Lower lobe of right lung (tissue), 2 donors: ENCODE measurements around the gene MMP14. TPM values are rescaled to one million over a fixed set of nuclear protein-coding genes. Genes with fewer than 3 reads are reported as not detected.
A peak's percentile ranks its signal among the peaks of the same experiment; 100 is the strongest.

Experiments
- ATAC-seq, 2 donors: fragments of 200-7000 bp; cut with Tn5 transposase; one replicate each; pipeline ENCODE4 v1.9.1; 2020 to 2022; ENCODE audit warnings: mild to moderate bottlenecking in 2 of 2, moderate library complexity in 2 of 2
- DNase-seq: peaks from one replicate; pipeline ENCODE4 v3.0.0-alpha.2; 2020
- H3K27ac ChIP-seq: fragments of 200-600 bp; one replicate; pipeline ENCODE4 v1.8.0; 2022
- H3K27me3 ChIP-seq: fragments of 200-600 bp; one replicate; pipeline ENCODE4 v1.8.0; 2022; ENCODE audit warnings: low read depth
- H3K36me3 ChIP-seq: fragments of 200-600 bp; one replicate; pipeline ENCODE4 v1.8.0; 2022; ENCODE audit warnings: mild to moderate bottlenecking
- H3K4me1 ChIP-seq: fragments of 200-600 bp; one replicate; pipeline ENCODE4 v1.8.0; 2022
- H3K4me3 ChIP-seq: fragments of 200-600 bp; one replicate; pipeline ENCODE4 v1.8.0; 2022; ENCODE audit warnings: mild to moderate bottlenecking
- H3K9me3 ChIP-seq: fragments of 200-600 bp; one replicate; pipeline ENCODE4 v1.8.0; 2022
- CTCF ChIP-seq: fragments of 200-600 bp; IDR thresholded peaks from one replicate; pipeline ENCODE4 v1.8.0; 2022; ENCODE audit warnings: antibody characterized with exemption, mild to moderate bottlenecking
- intact Hi-C: fragments of 100-400 bp; cut with DNase I; formaldehyde crosslinking; loops from one replicate; pipeline ENCODE4 v1.11.0; 2022
- total RNA-seq: library from RNA; stranded (reverse); fragmentation: NEBNext Ultra II Directional; extraction: Animal tissue kit (Norgen Biotek cat#: 25700); gene quantifications from one replicate; pipeline ENCODE4 v1.2.1, GENCODE V29; 2021
- donor health status: DM: no; HTN: yes; CAD: no; lungs with severe emphysema.

MMP14 gene
- total RNA-seq, 1 donor from 2014 or later = 124 TPM

DNA sequence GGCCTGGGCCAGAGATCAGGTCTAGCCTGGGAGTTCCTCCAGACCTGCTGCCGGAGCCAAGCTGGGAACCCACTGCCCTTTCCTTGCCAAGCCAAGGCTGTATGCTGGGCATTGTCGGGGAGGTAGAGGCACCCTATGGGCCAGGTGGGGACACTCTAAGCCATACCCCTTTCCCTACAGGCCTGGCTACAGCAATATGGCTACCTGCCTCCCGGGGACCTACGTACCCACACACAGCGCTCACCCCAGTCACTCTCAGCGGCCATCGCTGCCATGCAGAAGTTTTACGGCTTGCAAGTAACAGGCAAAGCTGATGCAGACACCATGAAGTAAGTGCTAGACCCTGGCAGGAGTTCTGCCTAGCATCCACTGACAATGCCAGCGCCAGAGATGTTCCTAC lies 4.9 kb downstream of the MMP14 start:
- DNase-seq (peak; percentile 31), ATAC-seq (no peak)
- H3K4me1 ChIP-seq = peaks cover 40% of the 10 kb centered on the region
- peaks cover 56% of the 10 kb centered on the region for H3K36me3 ChIP-seq
- TF ChIP-seq CTCF = no peak
- intact Hi-C loops = no loop called here
- H3K4me3 ChIP-seq = no peak overlapping the region
- H3K27ac ChIP-seq = no peak overlapping the region
- no peaks in the 10 kb centered on the region for H3K27me3 ChIP-seq
- no peaks in the 10 kb centered on the region for H3K9me3 ChIP-seq

- Histone ChIP-seq H3K4me3 (no peak overlapping the region), H3K4me1 (peaks cover 45% of the 10 kb centered on the region), H3K27ac (no peak overlapping the region), H3K27me3 (no peaks in the 10 kb centered on the region), H3K36me3 (peaks cover 60% of the 10 kb centered on the region), H3K9me3 (no peaks in the 10 kb centered on the region)
- intact Hi-C loops = no loop called here
- DNase-seq (peak; percentile 15), ATAC-seq (no peak)
- TF ChIP-seq CTCF = no peak
Observed at GRCh38 chr14:22841769-22842168, 5.4 kb downstream of the MMP14 start.

DNA sequence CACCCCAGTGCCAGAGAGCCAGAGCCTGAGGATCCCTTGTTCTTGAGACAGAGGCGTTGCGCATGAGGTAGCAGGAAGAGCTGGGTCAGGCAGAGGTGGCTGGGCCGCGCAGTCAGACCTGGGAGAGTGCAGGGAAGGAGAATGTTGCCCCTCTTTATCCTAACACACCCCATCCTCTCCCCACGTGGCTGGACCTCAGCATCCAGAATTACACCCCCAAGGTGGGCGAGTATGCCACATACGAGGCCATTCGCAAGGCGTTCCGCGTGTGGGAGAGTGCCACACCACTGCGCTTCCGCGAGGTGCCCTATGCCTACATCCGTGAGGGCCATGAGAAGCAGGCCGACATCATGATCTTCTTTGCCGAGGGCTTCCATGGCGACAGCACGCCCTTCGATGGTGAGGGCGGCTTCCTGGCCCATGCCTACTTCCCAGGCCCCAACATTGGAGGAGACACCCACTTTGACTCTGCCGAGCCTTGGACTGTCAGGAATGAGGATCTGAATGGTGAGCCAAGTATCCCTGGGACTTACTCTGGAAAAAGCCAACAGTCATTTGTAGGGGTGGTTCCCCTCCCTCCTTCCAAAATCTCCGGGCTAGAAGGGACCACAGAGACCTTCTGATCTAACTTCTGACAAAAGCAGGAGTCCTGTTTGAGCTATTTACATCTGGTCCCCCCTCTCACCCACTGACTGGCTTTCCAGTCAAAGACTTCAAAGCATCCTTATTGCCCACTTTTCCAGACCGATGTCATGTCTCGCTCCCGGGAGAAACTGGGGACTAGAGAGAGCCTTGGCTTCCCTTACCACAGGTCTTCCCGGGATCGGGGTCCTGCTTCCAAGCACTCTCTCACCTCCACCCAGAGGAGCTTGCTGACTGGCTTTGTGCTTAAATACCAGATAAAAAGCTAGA lies 6.1 kb downstream of the MMP14 start:
- peaks cover 64% of the 10 kb centered on the region for H3K36me3 ChIP-seq
- H3K9me3 ChIP-seq = no peaks in the 10 kb centered on the region
- no peak overlapping the region for H3K4me3 ChIP-seq
- H3K27ac ChIP-seq = no peak overlapping the region
- TF ChIP-seq CTCF = no peak
- peak; percentile 36 for DNase-seq
- H3K4me1 ChIP-seq = peaks cover 51% of the 10 kb centered on the region
- H3K27me3 ChIP-seq = no peaks in the 10 kb centered on the region
- no peak for ATAC-seq
- intact Hi-C loops = no loop called here

DNA sequence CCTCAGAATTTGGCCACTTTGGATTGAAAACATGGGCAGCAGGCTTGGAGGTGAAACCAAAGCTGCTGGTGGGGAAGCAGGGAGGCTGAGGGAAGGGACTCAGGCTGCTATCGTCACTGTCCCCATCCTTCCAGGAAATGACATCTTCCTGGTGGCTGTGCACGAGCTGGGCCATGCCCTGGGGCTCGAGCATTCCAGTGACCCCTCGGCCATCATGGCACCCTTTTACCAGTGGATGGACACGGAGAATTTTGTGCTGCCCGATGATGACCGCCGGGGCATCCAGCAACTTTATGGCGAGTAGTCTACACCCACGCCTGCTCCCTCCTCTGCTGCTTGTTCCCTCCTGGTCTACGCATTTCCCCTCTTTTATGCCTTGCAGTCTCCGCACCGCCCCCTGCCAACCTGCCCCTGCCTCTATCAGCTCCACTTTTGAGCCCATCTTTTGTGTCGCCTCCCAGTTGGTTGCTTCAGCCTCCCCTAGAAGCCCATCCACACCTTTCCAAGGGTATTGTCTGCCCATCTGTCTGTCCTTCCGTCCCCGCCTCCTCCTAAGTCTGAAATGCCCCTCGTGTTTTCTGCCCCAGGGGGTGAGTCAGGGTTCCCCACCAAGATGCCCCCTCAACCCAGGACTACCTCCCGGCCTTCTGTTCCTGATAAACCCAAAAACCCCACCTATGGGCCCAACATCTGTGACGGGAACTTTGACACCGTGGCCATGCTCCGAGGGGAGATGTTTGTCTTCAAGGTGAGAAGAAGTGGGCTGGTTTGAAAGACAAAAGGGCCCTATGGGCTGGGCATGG lies 6.9 kb downstream of the MMP14 start:
- Histone ChIP-seq H3K4me1 (peaks cover 53% of the 10 kb centered on the region), H3K36me3 (peaks cover 64% of the 10 kb centered on the region), H3K4me3 (no peak overlapping the region), H3K27me3 (no peaks in the 10 kb centered on the region), H3K27ac (no peak overlapping the region), H3K9me3 (no peaks in the 10 kb centered on the region)
- ATAC-seq = no peak
- intact Hi-C loops = no loop called here
- DNase-seq = peak; percentile 37
- TF ChIP-seq CTCF = no peak

GRCh38 chr14:22844221-22845102 lies 8.1 kb downstream of the MMP14 start:
- H3K9me3 ChIP-seq = no peaks in the 10 kb centered on the region
- DNase-seq (peak; percentile 19), ATAC-seq (no peak)
- TF ChIP-seq CTCF = no peak
- H3K27ac ChIP-seq = no peak overlapping the region
- peaks cover 53% of the 10 kb centered on the region for H3K4me1 ChIP-seq
- no peaks in the 10 kb centered on the region for H3K27me3 ChIP-seq
- H3K36me3 ChIP-seq = peaks cover 64% of the 10 kb centered on the region
- no peak overlapping the region for H3K4me3 ChIP-seq
- intact Hi-C loops = no loop called here
